HCT116 (cell line): Measurements from ENCODE around the gene ZNF524. TPM values are rescaled to one million over a fixed set of nuclear protein-coding genes. Genes with fewer than 3 reads are reported as not detected.

Experiments
- ATAC-seq: fragments of 200-7000 bp; cut with Tn5 transposase; 2 replicates; pipeline ENCODE4 v1.9.1; 2020; ENCODE audit warnings: mild to moderate bottlenecking, moderate library complexity
- BruUV-seq: library from RNA; stranded (reverse); fragments of 400-500 nt; replicated peaks from 2 replicates; lab custom pipeline; 2021; lab: Mats Ljungman, UMichigan
- CTCF ChIA-PET: fragments of 300-600 bp; sonication (Branson Sonifier 250); formaldehyde crosslinking; loops from one replicate; lab custom pipeline; 2021; ENCODE audit warnings: antibody characterized with exemption; lab: Charles Lee
- POLR2A ChIA-PET: fragments of 300-600, 350-600 bp; sonication (Branson Sonifier 250); formaldehyde crosslinking; loops from one replicate; lab custom pipeline; 2021; ENCODE audit warnings: antibody characterized with exemption; lab: Charles Lee
- RAD21 ChIA-PET, 2 experiments: fragments of 300-600 bp; sonication (Branson Sonifier 250); formaldehyde crosslinking; loops; one replicate each; lab custom pipeline; 2023; ENCODE audit warnings: low total read pairs in 2 of 2; ENCODE audit not compliant: uncharacterized antibody in 2 of 2, unreplicated experiment in 2 of 2, low non-redundant PET in 1 of 2; lab: Charles Lee
- DNase-seq: peaks from one replicate; pipeline ENCODE4 v3.0.0-alpha.2; 2010; ENCODE audit warnings: low read depth, low spot score
- H2AFZ ChIP-seq: fragments of 200-600 bp; shearing (Covaris generic), sonication (generic); 2 replicates; pipeline ENCODE4 v1.6.1; 2017; ENCODE audit warnings: low read depth, mixed run types, mixed read lengths, antibody characterized with exemption, low read length; ENCODE audit not compliant: poor library complexity, severe bottlenecking
- H3K27ac ChIP-seq: 2 replicates; pipeline ENCODE4 v1.5.1; 2012; ENCODE audit warnings: low read depth, low read length
- H3K27me3 ChIP-seq: fragments of 200-600 bp; sonication (generic); 2 replicates; pipeline ENCODE4 v1.6.1; 2016; ENCODE audit warnings: mixed run types, low read length, mixed read lengths; ENCODE audit not compliant: insufficient read depth
- H3K36me3 ChIP-seq, 2 experiments: fragments of 200-500 bp in 1 of 2; fragments of 200-600 bp in 1 of 2; sonication (Bioruptor generic) in 1 of 2; sonication (generic) in 1 of 2; 2 replicates each; pipeline versions ENCODE4 v1.5.1 to v1.6.1; 2014 to 2016; ENCODE audit warnings: low read length in 2 of 2, inconsistent platforms in 1 of 2, mixed read lengths in 1 of 2, mixed run types in 1 of 2; ENCODE audit not compliant: insufficient read depth in 2 of 2, control insufficient read depth in 1 of 2
- H3K4me1 ChIP-seq, 2 experiments: fragments of 200-600 bp in 1 of 2; sonication (generic) in 1 of 2; 2 replicates each; pipeline versions ENCODE4 v1.5.1 to v1.6.1; 2012 to 2017; ENCODE audit warnings: low read length in 2 of 2, inconsistent platforms in 1 of 2, mild to moderate bottlenecking in 1 of 2, mixed read lengths in 1 of 2, mixed run types in 1 of 2, moderate library complexity in 1 of 2; ENCODE audit not compliant: insufficient read depth in 2 of 2, control insufficient read depth in 1 of 2
- H3K4me2 ChIP-seq: fragments of 200-600 bp; sonication (generic); 2 replicates; pipeline ENCODE4 v1.6.1; 2017; ENCODE audit warnings: mixed run types, low read length, mixed read lengths
- H3K4me3 ChIP-seq, 2 experiments: fragments of 200-600 bp in 1 of 2; sonication (generic) in 1 of 2; replicated peaks in 1 of 2; 2 replicates each; pipeline ENCODE4 v1.5.1; 2011 to 2016; ENCODE audit warnings: low read length in 2 of 2, control low read depth in 1 of 2, low read depth in 1 of 2, mild to moderate bottlenecking in 1 of 2, mixed read lengths in 1 of 2, mixed run types in 1 of 2
- H3K79me2 ChIP-seq: fragments of 200-600 bp; sonication (generic); 2 replicates; pipeline ENCODE4 v1.6.1; 2017; ENCODE audit warnings: mild to moderate bottlenecking, mixed run types, low read length, moderate library complexity, mixed read lengths; ENCODE audit not compliant: insufficient read depth
- H3K9ac ChIP-seq: fragments of 200-600 bp; sonication (generic); 2 replicates; pipeline ENCODE4 v1.6.1; 2016; ENCODE audit warnings: low read length, mixed read lengths
- H3K9me2 ChIP-seq: fragments of 200-600 bp; sonication (generic), shearing (Covaris generic); 2 replicates; pipeline ENCODE4 v1.6.1; 2017; ENCODE audit warnings: mixed run types, mild to moderate bottlenecking, moderate library complexity; ENCODE audit not compliant: insufficient read depth
- H3K9me3 ChIP-seq, 2 experiments: fragments of 200-500 bp in 1 of 2; fragments of 200-600 bp in 1 of 2; sonication (Bioruptor generic) in 1 of 2; sonication (generic) in 1 of 2; 2 replicates each; pipeline ENCODE4 v1.6.1; 2014 to 2017; ENCODE audit warnings: low read length in 2 of 2, mixed read lengths in 2 of 2, inconsistent platforms in 1 of 2, low read depth in 1 of 2, mild to moderate bottlenecking in 1 of 2, mixed run types in 1 of 2, moderate library complexity in 1 of 2; ENCODE audit not compliant: control insufficient read depth in 1 of 2, insufficient read depth in 1 of 2
- H4K20me1 ChIP-seq: fragments of 200-600 bp; sonication (generic), shearing (Covaris generic); 2 replicates; pipeline ENCODE4 v1.6.1; 2017; ENCODE audit warnings: mixed run types, mild to moderate bottlenecking, moderate library complexity; ENCODE audit not compliant: insufficient read depth
- EZH2 ChIP-seq: fragments of 200-600 bp; sonication (generic); IDR thresholded peaks from 2 replicates; pipeline ENCODE4 v1.6.1; 2017; ENCODE audit warnings: antibody characterized with exemption, mixed run types
- POLR2A ChIP-seq: IDR thresholded peaks from 2 replicates; pipeline ENCODE4 v1.7.0; 2011; ENCODE audit warnings: borderline replicate concordance; ENCODE audit not compliant: insufficient read depth, insufficient read length; ENCODE audit errors: extremely low read depth
- RAD21 ChIP-seq: IDR thresholded peaks from 2 replicates; pipeline ENCODE4 v1.6.1; 2012; ENCODE audit warnings: low read depth, mild to moderate bottlenecking
- SRF ChIP-seq: IDR thresholded peaks from 2 replicates; pipeline ENCODE4 v1.6.1; 2012; ENCODE audit warnings: low read depth
- TCF7L2 ChIP-seq: IDR thresholded peaks from 2 replicates; pipeline ENCODE4 v1.7.0; 2011; ENCODE audit warnings: borderline replicate concordance, inconsistent platforms; ENCODE audit not compliant: insufficient read depth, insufficient read length; ENCODE audit errors: extremely low read depth
- ZFX ChIP-seq: fragments of 450-650 bp; IDR thresholded peaks from 2 replicates; pipeline ENCODE4 v1.6.1; 2017
- intact Hi-C: fragments of 100-400 bp; cut with micrococcal nuclease; formaldehyde crosslinking; loops from 2 replicates; pipeline ENCODE4 v1.10.0; 2022
- total RNA-seq: library from RNA; stranded (reverse); gene quantifications from one replicate; pipeline ENCODE4 v1.2.1, GENCODE V29; 2021; ENCODE audit not compliant: unreplicated experiment
- TF ChIP-seq, protein P1 (sequence below): IDR thresholded peaks from 2 replicates; pipeline ENCODE4 v1.6.1; 2011; ENCODE audit warnings: mild to moderate bottlenecking, low read length, moderate library complexity; ENCODE audit not compliant: insufficient replicate concordance; ENCODE audit errors: extremely low read depth

The ZNF524 gene
- total RNA-seq, 1 experiment from 2014 or later = 17.2 TPM

DNA sequence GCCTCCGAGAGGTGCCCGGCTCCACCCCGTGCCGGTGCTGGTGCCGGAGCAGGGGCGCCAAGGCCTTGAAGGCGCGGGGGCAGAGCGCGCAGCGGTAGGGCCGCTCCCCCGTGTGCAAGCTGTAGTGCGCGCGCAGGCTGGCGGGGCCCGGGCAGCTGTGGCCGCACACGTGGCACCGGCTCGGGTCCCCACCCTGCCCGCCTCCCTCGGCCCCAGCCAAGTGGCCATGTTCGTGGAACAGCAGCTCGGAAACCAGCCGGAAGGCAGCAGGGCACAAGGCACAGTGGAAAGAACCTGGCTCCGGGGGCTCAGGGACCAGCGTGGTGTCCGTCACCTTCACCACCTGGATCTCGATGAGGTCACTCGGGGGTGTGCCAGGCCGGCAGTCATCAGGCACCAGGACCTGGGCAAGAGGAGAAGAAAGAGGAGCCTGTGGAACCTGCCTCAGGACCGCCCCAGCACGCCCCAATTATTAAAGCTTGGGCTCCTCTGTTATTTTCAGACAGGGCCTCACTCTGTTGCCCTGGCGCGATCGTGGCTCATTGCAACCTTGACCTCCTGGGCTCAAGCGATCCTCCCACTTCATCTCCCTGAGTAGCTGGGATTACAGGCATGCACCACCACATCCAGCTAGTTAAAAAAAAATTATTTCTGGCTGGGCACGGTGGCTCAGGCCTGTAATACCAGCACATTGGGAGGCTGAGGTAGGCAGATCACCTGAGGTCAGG is 22.3 kb downstream of the ZNF524 start:
- H3K27me3 ChIP-seq = no peaks in the 10 kb centered on the region
- RAD21 ChIA-PET = no interaction called here
- H2AFZ ChIP-seq = no peak overlapping the region
- DNase-seq = no peak
- H3K4me1 ChIP-seq = peaks cover 8 to 14% of the 10 kb centered on the region in 2 experiments; a peak in 3 of 4 replicates
- H3K9me2 ChIP-seq = no peaks in the 10 kb centered on the region
- POLR2A ChIA-PET = interaction anchor here (0.6 to 0.8 kb wide), 2 partner anchors 12 to 138 kb away, joined by 3 read pairs; partner anchors contain the start of gene NAT14
- intact Hi-C loops = no loop called here
- CTCF ChIA-PET = no interaction called here
- no TSS peak for BruUV-seq
- no peaks in the 10 kb centered on the region for H3K79me2 ChIP-seq
- H3K4me3 ChIP-seq = no peak overlapping the region
- no peaks in the 10 kb centered on the region for H3K9me3 ChIP-seq
- no peak overlapping the region for H3K27ac ChIP-seq
- no peak overlapping the region for H3K9ac ChIP-seq
- ATAC-seq = no peak
- TF ChIP-seq TCF7L2 (no peak), ZFX (no peak), RAD21 (no peak), EZH2 (no peak), SRF (no peak), POLR2A (no peak)
- TF ChIP-seq, protein P1, sequence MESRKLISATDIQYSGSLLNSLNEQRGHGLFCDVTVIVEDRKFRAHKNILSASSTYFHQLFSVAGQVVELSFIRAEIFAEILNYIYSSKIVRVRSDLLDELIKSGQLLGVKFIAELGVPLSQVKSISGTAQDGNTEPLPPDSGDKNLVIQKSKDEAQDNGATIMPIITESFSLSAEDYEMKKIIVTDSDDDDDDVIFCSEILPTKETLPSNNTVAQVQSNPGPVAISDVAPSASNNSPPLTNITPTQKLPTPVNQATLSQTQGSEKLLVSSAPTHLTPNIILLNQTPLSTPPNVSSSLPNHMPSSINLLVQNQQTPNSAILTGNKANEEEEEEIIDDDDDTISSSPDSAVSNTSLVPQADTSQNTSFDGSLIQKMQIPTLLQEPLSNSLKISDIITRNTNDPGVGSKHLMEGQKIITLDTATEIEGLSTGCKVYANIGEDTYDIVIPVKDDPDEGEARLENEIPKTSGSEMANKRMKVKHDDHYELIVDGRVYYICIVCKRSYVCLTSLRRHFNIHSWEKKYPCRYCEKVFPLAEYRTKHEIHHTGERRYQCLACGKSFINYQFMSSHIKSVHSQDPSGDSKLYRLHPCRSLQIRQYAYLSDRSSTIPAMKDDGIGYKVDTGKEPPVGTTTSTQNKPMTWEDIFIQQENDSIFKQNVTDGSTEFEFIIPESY = no peak
- H3K36me3 ChIP-seq = 0 out of 4 replicates have a peak, but pooled peaks cover 0 to 3% of the 10 kb centered on the region in 2 experiments
- no peaks in the 10 kb centered on the region for H4K20me1 ChIP-seq
- no peak overlapping the region for H3K4me2 ChIP-seq
